HEK293T (cell line): ENCODE results near the gene CNIH3.

Experiments used
- ARNT ChIP-seq: fragments of 450-650 bp; IDR thresholded peaks from 2 replicates; pipeline ENCODE4 v1.6.1; 2017; ENCODE audit warnings: mild to moderate bottlenecking
- BHLHE40 ChIP-seq: fragments of 450-650 bp; IDR thresholded peaks from 2 replicates; pipeline ENCODE4 v1.6.1; 2016; ENCODE audit warnings: mild to moderate bottlenecking, moderate library complexity, borderline replicate concordance
- CTBP1 ChIP-seq: fragments of 450-650 bp; IDR thresholded peaks from 2 replicates; pipeline ENCODE4 v1.6.1; 2016; ENCODE audit warnings: borderline replicate concordance
- ELF4 ChIP-seq: fragments of 450-650 bp; IDR thresholded peaks from 2 replicates; pipeline ENCODE4 v1.6.1; 2017; ENCODE audit warnings: antibody characterized with exemption
- FOXA1 ChIP-seq: fragments of 450-650 bp; IDR thresholded peaks from 2 replicates; pipeline ENCODE4 v1.6.1; 2016; ENCODE audit warnings: mild to moderate bottlenecking
- FOXK2 ChIP-seq: fragments of 450-650 bp; IDR thresholded peaks from 2 replicates; pipeline ENCODE4 v1.6.1; 2016; ENCODE audit warnings: mild to moderate bottlenecking
- FOXM1 ChIP-seq: fragments of 450-650 bp; IDR thresholded peaks from 2 replicates; pipeline ENCODE4 v1.6.1; 2017; ENCODE audit warnings: mild to moderate bottlenecking, borderline replicate concordance
- HDGF ChIP-seq: fragments of 450-650 bp; IDR thresholded peaks from 2 replicates; pipeline ENCODE4 v1.6.1; 2017; ENCODE audit warnings: antibody characterized with exemption, borderline replicate concordance
- L3MBTL2 ChIP-seq: fragments of 450-650 bp; conservative IDR thresholded peaks from 2 replicates; pipeline ENCODE4 v1.6.1; 2016; ENCODE audit warnings: mild to moderate bottlenecking
- LEF1 ChIP-seq: fragments of 450-650 bp; IDR thresholded peaks from 2 replicates; pipeline ENCODE4 v1.6.1; 2017; ENCODE audit warnings: mild to moderate bottlenecking, borderline replicate concordance
- NFRKB ChIP-seq: fragments of 450-650 bp; IDR thresholded peaks from 2 replicates; pipeline ENCODE4 v1.6.1; 2016; ENCODE audit warnings: mild to moderate bottlenecking, moderate library complexity
- SP1 ChIP-seq: fragments of 450-650 bp; IDR thresholded peaks from 2 replicates; pipeline ENCODE4 v1.6.1; 2017
- SUZ12 ChIP-seq: fragments of 450-650 bp; IDR thresholded peaks from 2 replicates; pipeline ENCODE4 v1.6.1; 2016; ENCODE audit warnings: mild to moderate bottlenecking
- TARDBP ChIP-seq: fragments of 450-650 bp; IDR thresholded peaks from 2 replicates; pipeline ENCODE4 v1.6.1; 2016

DNA sequence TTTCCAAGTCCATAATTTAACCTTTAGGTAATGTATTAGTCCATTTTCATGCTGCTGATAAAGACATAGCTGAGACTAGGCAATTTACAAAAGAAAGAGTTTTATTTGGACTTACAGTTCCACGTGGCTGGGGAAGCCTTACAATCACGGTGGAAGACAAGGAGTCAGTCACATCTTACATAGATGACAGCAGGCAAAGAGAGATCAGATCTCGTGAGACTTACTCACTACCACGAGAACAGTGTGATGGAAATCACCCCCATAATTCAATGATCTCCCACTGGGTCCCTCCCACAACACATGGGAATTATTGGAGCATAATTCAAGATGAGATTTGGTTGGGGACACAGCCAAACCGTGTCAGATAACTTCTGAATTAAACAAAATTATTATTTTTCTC lies 44.0 kb downstream of the CNIH3 start:
- no peak for TF ChIP-seq ELF4
- TF ChIP-seq BHLHE40: no peak
- TF ChIP-seq SP1: no peak
- no peak for TF ChIP-seq HDGF
- TF ChIP-seq FOXA1: no peak
- no peak for TF ChIP-seq FOXM1
- no peak for TF ChIP-seq CTBP1
- TF ChIP-seq LEF1: no peak
- no peak for TF ChIP-seq FOXK2
- no peak for TF ChIP-seq TARDBP
- no peak for TF ChIP-seq L3MBTL2
- TF ChIP-seq ARNT: no peak
- no peak for TF ChIP-seq NFRKB
- no peak for TF ChIP-seq SUZ12
